Loucy (cell line): ENCODE measurements around the gene MROH2B.

ENCODE experiments used
- H2AFZ ChIP-seq: fragments of 200-600 bp; sonication (generic); 2 replicates; pipeline ENCODE4 v1.6.0; 2016; ENCODE audit warnings: antibody characterized with exemption, mild to moderate bottlenecking, low read length, moderate library complexity
- H3F3A ChIP-seq: fragments of 200-600 bp; 2 replicates; pipeline ENCODE4 v1.6.0; 2016; ENCODE audit warnings: antibody characterized with exemption, low read depth, mild to moderate bottlenecking
- H3K27me3 ChIP-seq: fragments of 200-600 bp; sonication (generic); 2 replicates; pipeline ENCODE4 v1.6.1; 2014; ENCODE audit warnings: low read length, mild to moderate bottlenecking; ENCODE audit not compliant: insufficient read depth, poor library complexity, severe bottlenecking
- H3K36me3 ChIP-seq: fragments of 200-600 bp; sonication (generic); 2 replicates; pipeline ENCODE4 v1.6.1; 2016; ENCODE audit warnings: low read length; ENCODE audit not compliant: insufficient read depth
- H3K4me1 ChIP-seq: fragments of 200-600 bp; sonication (generic); 2 replicates; pipeline ENCODE4 v1.5.1; 2014; ENCODE audit warnings: low read length, mild to moderate bottlenecking; ENCODE audit not compliant: insufficient read depth, poor library complexity, severe bottlenecking
- H3K4me2 ChIP-seq: fragments of 200-600 bp; sonication (generic); 2 replicates; pipeline ENCODE4 v1.6.0; 2014; ENCODE audit warnings: antibody characterized with exemption, low read length, low read depth, mild to moderate bottlenecking; ENCODE audit not compliant: poor library complexity, severe bottlenecking
- H3K4me3 ChIP-seq: fragments of 200-600 bp; sonication (generic); 2 replicates; pipeline ENCODE4 v1.5.1; 2014; ENCODE audit warnings: low read length, mild to moderate bottlenecking, mixed read lengths; ENCODE audit not compliant: poor library complexity, severe bottlenecking
- H3K79me2 ChIP-seq: fragments of 200-600 bp; sonication (generic); 2 replicates; pipeline ENCODE4 v1.6.1; 2014; ENCODE audit warnings: low read length; ENCODE audit not compliant: insufficient read depth
- H3K9ac ChIP-seq: fragments of 200-600 bp; sonication (generic); 2 replicates; pipeline ENCODE4 v1.6.0; 2014; ENCODE audit warnings: mild to moderate bottlenecking, low read depth, low read length, moderate library complexity; ENCODE audit not compliant: poor library complexity, severe bottlenecking
- H3K9me2 ChIP-seq: fragments of 200-600 bp; sonication (generic); replicated peaks from 2 replicates; pipeline ENCODE4 v1.6.1; 2016; ENCODE audit warnings: low read depth, low read length, mixed read lengths
- H3K9me3 ChIP-seq: fragments of 200-600 bp; sonication (generic); 2 replicates; pipeline ENCODE4 v1.6.1; 2014; ENCODE audit warnings: mild to moderate bottlenecking, antibody characterized with exemption, low read length, low read depth; ENCODE audit not compliant: insufficient read depth
- H4K20me1 ChIP-seq: fragments of 200-600 bp; sonication (generic); 2 replicates; pipeline ENCODE4 v1.6.0; 2014; ENCODE audit warnings: antibody characterized with exemption, low read length, mild to moderate bottlenecking; ENCODE audit not compliant: insufficient read depth, poor library complexity, severe bottlenecking
- EZH2phosphoT487 ChIP-seq: fragments of 200-600 bp; IDR thresholded peaks from 2 replicates; pipeline ENCODE4 v1.6.1; 2018; ENCODE audit warnings: antibody characterized with exemption, mild to moderate bottlenecking, moderate library complexity, borderline replicate concordance
- TF ChIP-seq, protein P1 (sequence below): fragments of 200-600 bp; sonication (generic); conservative IDR thresholded peaks from 2 replicates; pipeline ENCODE4 v1.5.1; 2014; ENCODE audit warnings: mild to moderate bottlenecking, antibody characterized with exemption, low read length

MROH2B gene

DNA sequence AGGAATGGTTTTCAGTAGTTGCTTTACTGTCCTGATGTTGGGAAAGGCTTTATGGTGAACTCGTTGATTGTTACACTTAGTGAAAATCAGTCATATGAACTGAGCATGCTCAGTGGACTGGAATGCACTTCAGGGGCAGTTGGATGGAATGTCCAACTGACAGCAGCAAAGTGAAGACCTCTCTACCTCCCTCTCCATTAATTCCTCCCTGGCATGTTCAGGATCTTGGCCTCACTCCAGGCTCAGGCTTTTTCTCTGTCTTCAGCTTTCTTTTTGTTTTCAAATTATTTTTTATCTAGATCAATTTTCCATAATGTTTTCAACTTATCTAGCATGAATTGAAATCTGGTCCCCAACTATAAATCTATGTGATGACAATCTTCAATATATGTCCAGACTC lies at the start of gene MROH2B:
Gene MROH2B (minus strand): TSS at position 101 of the 400 bp plus-strand sequence. CDS start 490 bp downstream, outside the sequence.
- H3K9me2 ChIP-seq, result no peaks in the 10 kb centered on the region
- no peaks in the 10 kb centered on the region for H3K36me3 ChIP-seq
- H3K4me2 ChIP-seq, result no peak within 1 kb of the TSS
- H4K20me1 ChIP-seq, result no peaks in the 10 kb centered on the region
- H3F3A ChIP-seq, result no peaks in the 10 kb centered on the region
- H2AFZ ChIP-seq, result no peak within 1 kb of the TSS
- no peak for TF ChIP-seq EZH2phosphoT487
- TF ChIP-seq, protein P1, sequence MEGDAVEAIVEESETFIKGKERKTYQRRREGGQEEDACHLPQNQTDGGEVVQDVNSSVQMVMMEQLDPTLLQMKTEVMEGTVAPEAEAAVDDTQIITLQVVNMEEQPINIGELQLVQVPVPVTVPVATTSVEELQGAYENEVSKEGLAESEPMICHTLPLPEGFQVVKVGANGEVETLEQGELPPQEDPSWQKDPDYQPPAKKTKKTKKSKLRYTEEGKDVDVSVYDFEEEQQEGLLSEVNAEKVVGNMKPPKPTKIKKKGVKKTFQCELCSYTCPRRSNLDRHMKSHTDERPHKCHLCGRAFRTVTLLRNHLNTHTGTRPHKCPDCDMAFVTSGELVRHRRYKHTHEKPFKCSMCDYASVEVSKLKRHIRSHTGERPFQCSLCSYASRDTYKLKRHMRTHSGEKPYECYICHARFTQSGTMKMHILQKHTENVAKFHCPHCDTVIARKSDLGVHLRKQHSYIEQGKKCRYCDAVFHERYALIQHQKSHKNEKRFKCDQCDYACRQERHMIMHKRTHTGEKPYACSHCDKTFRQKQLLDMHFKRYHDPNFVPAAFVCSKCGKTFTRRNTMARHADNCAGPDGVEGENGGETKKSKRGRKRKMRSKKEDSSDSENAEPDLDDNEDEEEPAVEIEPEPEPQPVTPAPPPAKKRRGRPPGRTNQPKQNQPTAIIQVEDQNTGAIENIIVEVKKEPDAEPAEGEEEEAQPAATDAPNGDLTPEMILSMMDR, result no peak
- no peaks in the 10 kb centered on the region for H3K79me2 ChIP-seq
- H3K4me1 ChIP-seq, result no peaks in the 10 kb centered on the region
- H3K4me3 ChIP-seq, result no peak within 1 kb of the TSS
- H3K9ac ChIP-seq, result no peak within 1 kb of the TSS
- H3K27me3 ChIP-seq, result no peaks in the 10 kb centered on the region
- no peaks in the 10 kb centered on the region for H3K9me3 ChIP-seq

DNA sequence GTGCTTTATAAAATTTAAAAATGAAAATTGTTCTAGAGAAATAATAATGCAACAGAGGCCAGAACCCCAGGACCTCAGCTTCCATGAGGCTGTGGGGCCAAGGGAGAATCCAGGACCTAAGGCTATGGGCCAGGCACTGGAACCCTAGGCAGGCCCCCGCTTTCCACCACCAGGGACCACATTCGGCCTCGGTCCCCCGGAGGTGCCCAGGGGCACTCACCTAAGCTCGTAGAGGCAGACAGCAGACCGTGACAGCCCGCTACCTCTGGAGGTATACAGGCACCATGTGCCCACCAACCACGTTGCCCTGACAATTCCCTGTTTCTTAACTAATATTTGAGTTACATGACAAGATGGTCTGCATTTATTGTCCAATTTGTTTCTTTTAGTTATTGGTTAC lies 49.5 kb upstream of the MROH2B start:
- Histone ChIP-seq H3K9me2 (no peaks in the 10 kb centered on the region), H3K9me3 (peaks cover 3% of the 10 kb centered on the region; the same call in 1 of the 2 replicates), H3K36me3 (no peaks in the 10 kb centered on the region), H3K4me2 (no peak overlapping the region), H3K27me3 (no peaks in the 10 kb centered on the region), H3K79me2 (no peaks in the 10 kb centered on the region), H3K4me1 (no peaks in the 10 kb centered on the region), H4K20me1 (no peaks in the 10 kb centered on the region), H3F3A (no peaks in the 10 kb centered on the region), H3K9ac (no peak overlapping the region), H3K4me3 (no peak overlapping the region), H2AFZ (no peak overlapping the region)
- no peak for TF ChIP-seq EZH2phosphoT487
- TF ChIP-seq, protein P1, result no peak

- no peaks in the 10 kb centered on the region for H3K79me2 ChIP-seq
- no peak overlapping the region for H3K9ac ChIP-seq
- H3K4me3 ChIP-seq, result no peak overlapping the region
- peaks cover 3% of the 10 kb centered on the region; the same call in 1 of the 2 replicates for H3K9me3 ChIP-seq
- H3K4me1 ChIP-seq, result no peaks in the 10 kb centered on the region
- H3K27me3 ChIP-seq, result no peaks in the 10 kb centered on the region
- TF ChIP-seq, protein P1, result peak; percentile 17; the same call in 1 of the 2 replicates
- TF ChIP-seq EZH2phosphoT487, result no peak
- no peak overlapping the region for H3K4me2 ChIP-seq
- H2AFZ ChIP-seq, result no peak overlapping the region
- no peaks in the 10 kb centered on the region for H3K36me3 ChIP-seq
- H3F3A ChIP-seq, result no peaks in the 10 kb centered on the region
- H4K20me1 ChIP-seq, result no peaks in the 10 kb centered on the region
- H3K9me2 ChIP-seq, result no peaks in the 10 kb centered on the region
Observed at GRCh38 chr5:41118177-41118576, 47.0 kb upstream of the MROH2B start.
